Measurements from ENCODE around the gene ATG16L1. TPM values are rescaled to one million over a fixed set of nuclear protein-coding genes. Genes with fewer than 3 reads are reported as not detected.

ATG16L1 gene
- total and polyA plus RNA-seq, 10 of the 15 experiments (the other 5 are each of a cell fraction or from before 2014, with no cell fraction given) = 5.2 to 26.6 (median 15.6) TPM

- TF ChIP-seq HSF1 (IDR thresholded peaks at IDR 0.05; ENCODE audit: low read depth, low read length) = 0 out of 2 replicates have a peak, but pooled peaks have one; percentile 44
- TF ChIP-seq CTCF (IDR thresholded peaks at IDR 0.05 in 2 of 3, conservative IDR thresholded peaks at IDR 0.05 in 1 of 3; ENCODE audit: control insufficient read depth in 2 of 3, extremely low read depth in 1 of 3, insufficient read depth in 1 of 3, low read depth in 3 of 3, low read length in 3 of 3) = peak; percentile 93 to 99 (median 98); a peak in 5 of 6 replicates
- peak; percentile 57; the same call in 1 of the 2 replicates for TF ChIP-seq PML (IDR thresholded peaks at IDR 0.05; ENCODE audit: low read length)
- TF ChIP-seq ASH2L (IDR thresholded peaks at IDR 0.05; ENCODE audit: borderline replicate concordance, low read depth) = peak; percentile 22; the same call in 1 of the 2 replicates
- peak; percentile 95 for TF ChIP-seq PKNOX1 (IDR thresholded peaks at IDR 0.05)
- TF ChIP-seq KLF5 (IDR thresholded peaks at IDR 0.05; ENCODE audit: partially characterized antibody) = peak; percentile 90
- TF ChIP-seq NFIC (IDR thresholded peaks at IDR 0.05; ENCODE audit: low read depth, low read length) = peak; percentile 41; the same call in 1 of the 2 replicates
- TF ChIP-seq SP1 (IDR thresholded peaks at IDR 0.05; ENCODE audit: low read depth, low read length) = peak; percentile 42
- no peak for TF ChIP-seq SREBF2 (IDR thresholded peaks at IDR 0.05; ENCODE audit: low read length)
- peak; percentile 39; the same call in 1 of the 2 replicates for TF ChIP-seq IRF3 (IDR thresholded peaks at IDR 0.05)
- peak; percentile 99 for TF ChIP-seq CREM (IDR thresholded peaks at IDR 0.05; ENCODE audit: low read depth)
- TF ChIP-seq TCF7 (IDR thresholded peaks at IDR 0.05; ENCODE audit: borderline replicate concordance) = peak; percentile 35; the same call in 1 of the 2 replicates
- peak; percentile 68 for TF ChIP-seq ATF7 (IDR thresholded peaks at IDR 0.05; ENCODE audit: low read depth)
- peak; percentile 31; the same call in 1 of the 2 replicates for TF ChIP-seq JUND (IDR thresholded peaks at IDR 0.05; ENCODE audit: low read depth, low read length)
- peak; percentile 51; the same call in 1 of the 2 replicates for TF ChIP-seq CHD2 (IDR thresholded peaks at IDR 0.05; ENCODE audit: borderline replicate concordance, low read depth, low read length)
- TF ChIP-seq IKZF2 (IDR thresholded peaks at IDR 0.05) = peak; percentile 55; a peak in 2 of 4 replicates
- TF ChIP-seq MEF2A (IDR thresholded peaks at IDR 0.05; ENCODE audit: insufficient read depth, low read depth, low read length) = peak; percentile 65; the same call in 1 of the 2 replicates
- TF ChIP-seq MTA3 (IDR thresholded peaks at IDR 0.05; ENCODE audit: borderline replicate concordance, low read length) = no peak
- peak; percentile 36; the same call in 1 of the 2 replicates for TF ChIP-seq RUNX3 (IDR thresholded peaks at IDR 0.05; ENCODE audit: low read length)
- peak; percentile 67 for TF ChIP-seq FOXM1 (IDR thresholded peaks at IDR 0.05; ENCODE audit: low read depth, low read length)
- no peak; the same call in 1 of the 2 replicates for TF ChIP-seq GATAD2B (conservative IDR thresholded peaks at IDR 0.05; ENCODE audit: low read depth)
- TF ChIP-seq POLR2AphosphoS2 (IDR thresholded peaks at IDR 0.05; ENCODE audit: low read depth, low read length) = peak; percentile 66; the same call in 1 of the 2 replicates
- peak; percentile 71; the same call in 1 of the 2 replicates for TF ChIP-seq TCF12 (IDR thresholded peaks at IDR 0.05; ENCODE audit: low read depth, low read length)
- TF ChIP-seq, protein P1, sequence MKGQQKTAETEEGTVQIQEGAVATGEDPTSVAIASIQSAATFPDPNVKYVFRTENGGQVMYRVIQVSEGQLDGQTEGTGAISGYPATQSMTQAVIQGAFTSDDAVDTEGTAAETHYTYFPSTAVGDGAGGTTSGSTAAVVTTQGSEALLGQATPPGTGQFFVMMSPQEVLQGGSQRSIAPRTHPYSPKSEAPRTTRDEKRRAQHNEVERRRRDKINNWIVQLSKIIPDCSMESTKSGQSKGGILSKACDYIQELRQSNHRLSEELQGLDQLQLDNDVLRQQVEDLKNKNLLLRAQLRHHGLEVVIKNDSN (IDR thresholded peaks at IDR 0.05; ENCODE audit: borderline replicate concordance, extremely low read length, insufficient read depth, low read depth, low read length) = no peak
Measured at GRCh38 chr2:233251306-233252116, at the start of gene ATG16L1 (continued).
